GM11168 (cell line): ENCODE results near the gene KCTD3.

Source experiments
- in situ Hi-C: fragments of 300-500 bp; cut with MboI; formaldehyde crosslinking; loops from one replicate; pipeline ENCODE4 v1.12.0; 2022; ENCODE audit warnings: low sequenced_read_pairs; ENCODE audit not compliant: unreplicated experiment

The KCTD3 gene

GRCh38 chr1:215566556-215567490 lies at the start of gene KCTD3:
Gene KCTD3 (plus strand): TSS chr1:215567304. CDS start chr1:215567686, 382 bp downstream.
- in situ Hi-C loops, result no loop called here

- in situ Hi-C loops, result no loop called here
Observed at GRCh38 chr1:215517441-215517891, 49.6 kb upstream of the KCTD3 start.

GRCh38 chr1:215518594-215518993 lies 48.5 kb upstream of the KCTD3 start:
- in situ Hi-C loops, result no loop called here

DNA sequence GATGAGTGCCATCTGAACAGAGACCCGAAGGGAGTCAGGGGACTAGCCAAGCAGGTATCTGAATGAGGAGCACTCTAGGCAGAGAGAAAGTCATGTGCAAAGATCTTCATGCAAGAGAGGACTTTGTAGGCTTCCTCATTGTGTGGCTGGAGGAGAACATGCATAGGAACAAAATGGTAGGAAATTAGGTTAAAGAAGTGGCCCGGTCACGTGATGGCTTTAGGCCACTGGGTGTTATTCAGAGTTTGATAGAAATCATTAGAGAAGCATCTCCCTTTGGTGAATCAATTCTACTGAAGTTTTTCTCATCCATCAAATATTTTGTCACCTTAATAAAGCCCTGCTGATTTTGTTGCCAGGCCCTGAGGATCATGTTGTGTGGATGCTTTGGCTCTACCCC lies 45.8 kb upstream of the KCTD3 start:
- in situ Hi-C loops, result no loop called here

- in situ Hi-C loops, result no loop called here
Observed at GRCh38 chr1:215523128-215523861, 43.8 kb upstream of the KCTD3 start.

GRCh38 chr1:215523906-215524305 lies 43.2 kb upstream of the KCTD3 start:
- in situ Hi-C loops, result no loop called here

DNA sequence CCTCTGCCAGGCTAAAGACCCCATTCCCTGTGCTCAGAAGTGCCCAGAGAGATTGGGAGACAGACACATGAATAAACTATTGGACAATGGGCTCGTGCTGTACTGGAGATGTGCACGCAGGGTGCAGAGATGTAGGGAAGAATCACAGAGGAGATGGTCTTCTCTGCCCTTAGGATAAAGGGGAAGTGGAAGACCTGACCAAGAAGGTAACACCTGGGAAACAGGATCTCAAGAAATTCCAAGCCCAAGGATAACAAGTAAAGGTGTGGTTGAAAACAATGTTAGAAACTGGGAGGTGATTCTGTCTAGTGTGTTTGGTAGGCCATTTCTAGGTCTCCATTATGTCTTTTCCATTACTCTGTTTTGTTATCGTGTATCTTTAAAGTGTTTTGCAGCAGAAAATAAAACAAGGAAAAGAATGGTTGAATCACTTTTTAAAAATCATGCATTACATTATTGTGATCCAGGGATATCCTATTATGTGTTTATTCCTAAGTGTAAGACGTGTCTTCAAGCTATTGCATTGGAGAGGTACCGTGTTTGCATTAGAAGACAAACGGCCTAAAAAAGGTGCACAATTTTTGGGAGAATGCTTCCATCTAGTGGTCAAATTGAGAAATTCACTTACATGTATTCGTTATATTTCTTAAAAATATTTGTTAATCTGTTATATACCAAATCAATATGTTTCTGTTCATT lies 40.8 kb upstream of the KCTD3 start:
- in situ Hi-C loops, result no loop called here

DNA sequence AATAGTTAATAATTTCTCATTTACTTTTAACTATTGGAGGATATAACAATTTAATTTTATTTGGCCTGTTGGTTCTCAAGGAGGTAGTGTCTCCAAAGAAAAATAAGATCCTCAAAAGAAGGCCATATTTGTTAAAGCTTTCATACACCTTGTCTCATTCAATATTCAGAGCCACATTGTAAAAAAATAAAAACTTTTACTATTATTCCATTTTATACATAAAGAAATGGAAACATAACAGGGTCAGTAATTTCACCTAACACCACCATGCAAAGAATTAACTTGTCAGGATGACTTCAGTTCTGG lies 40.3 kb upstream of the KCTD3 start:
- in situ Hi-C loops, result no loop called here

GRCh38 chr1:215529111-215529510 lies 38.0 kb upstream of the KCTD3 start:
- in situ Hi-C loops, result no loop called here

DNA sequence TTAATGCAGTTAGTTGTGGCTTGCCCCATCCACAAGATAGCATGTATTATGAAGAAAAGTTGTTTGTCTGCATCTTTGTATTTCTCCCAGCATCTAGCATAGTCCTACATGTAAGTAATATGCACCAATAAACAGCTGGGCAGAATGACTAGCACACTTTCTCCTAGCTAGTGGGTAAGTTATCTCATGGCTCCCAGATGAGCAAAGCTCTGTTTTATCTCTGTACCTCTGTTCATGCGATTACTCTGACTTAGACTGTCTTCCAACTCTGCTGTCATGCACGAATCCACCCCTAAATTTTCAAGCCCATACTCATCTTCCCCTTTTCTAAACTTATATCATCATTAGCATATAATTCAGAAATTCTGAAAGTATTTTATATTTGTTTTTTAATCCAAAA lies 37.5 kb upstream of the KCTD3 start:
- in situ Hi-C loops, result no loop called here

DNA sequence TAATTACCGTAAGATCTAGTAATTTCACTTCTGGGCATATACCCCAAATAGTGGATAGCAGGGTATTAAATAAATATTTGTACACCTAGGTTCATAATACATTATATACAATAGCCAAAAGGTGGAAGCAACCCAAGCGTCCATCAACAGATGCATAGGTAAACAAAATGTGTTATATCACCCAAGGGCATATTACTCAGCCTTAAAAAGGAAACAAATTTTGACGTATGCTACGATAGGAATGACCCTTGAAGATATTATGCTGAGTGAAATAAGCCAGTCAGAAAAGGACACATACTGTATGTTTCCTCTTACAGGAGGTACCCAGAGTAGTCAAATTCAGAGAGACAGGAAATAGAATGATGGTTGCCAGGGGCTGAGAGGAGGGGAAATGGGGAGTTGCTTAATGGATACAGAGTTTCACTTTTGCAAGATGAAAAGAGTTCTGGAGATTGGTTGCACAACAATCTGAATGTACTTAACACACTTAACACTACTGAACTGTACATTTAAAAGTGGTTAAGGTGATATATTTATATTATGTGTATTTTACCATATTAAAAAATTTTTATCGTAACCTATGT lies 36.6 kb upstream of the KCTD3 start:
- in situ Hi-C loops, result no loop called here

DNA sequence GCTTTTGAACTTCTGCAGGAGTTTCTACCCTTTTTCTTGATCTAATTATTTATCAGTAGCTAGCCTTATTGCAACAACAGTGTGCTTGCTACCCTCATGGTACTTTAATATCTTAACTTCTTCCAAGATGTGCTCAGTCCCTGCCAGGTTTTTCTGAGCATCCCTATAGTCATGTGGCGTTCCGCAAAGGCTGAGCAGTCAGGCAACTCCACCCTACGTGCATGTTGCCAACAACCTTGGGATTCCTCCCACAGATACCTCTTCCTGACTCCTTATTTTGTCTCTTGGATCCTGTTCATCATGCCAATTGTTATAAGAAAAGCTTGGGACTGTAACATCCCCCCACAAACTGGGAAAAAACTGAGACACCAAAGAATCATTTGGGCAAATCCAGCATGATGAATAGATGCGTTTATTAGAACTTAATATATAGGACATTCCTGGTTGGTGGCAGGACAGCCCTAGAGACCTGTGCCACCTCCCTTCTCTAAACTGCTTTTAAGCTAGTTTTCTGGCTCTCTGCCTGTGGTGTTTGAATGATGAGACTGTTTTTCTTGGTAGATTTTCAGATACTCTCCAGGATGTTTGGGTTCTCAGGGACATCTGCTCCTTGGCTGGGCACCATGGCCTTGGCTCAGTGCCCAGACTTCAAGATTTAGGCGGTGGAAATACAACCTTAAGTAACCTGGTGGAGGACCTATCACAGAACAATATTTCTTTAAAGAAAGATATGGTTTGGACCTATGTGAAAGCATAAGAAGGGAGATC lies 27.1 kb upstream of the KCTD3 start:
- in situ Hi-C loops, result no loop called here

DNA sequence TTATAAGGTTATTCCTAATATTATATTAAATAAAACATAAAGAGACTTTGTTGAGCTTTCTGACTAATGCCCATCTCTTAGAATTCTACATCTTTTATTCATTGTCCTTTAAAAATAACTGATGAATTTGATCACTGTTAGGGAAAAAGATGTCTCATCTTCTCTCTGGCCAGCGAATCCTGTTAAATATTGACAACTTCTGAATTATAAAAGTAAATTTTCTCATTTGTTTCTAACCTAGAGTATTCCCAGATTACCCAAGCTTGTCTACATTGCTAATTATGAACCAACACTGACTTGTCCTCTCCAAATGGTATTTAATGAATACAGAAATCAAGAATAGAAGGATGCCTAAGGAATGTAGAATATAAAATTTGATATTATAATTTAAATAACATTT lies 24.8 kb upstream of the KCTD3 start:
- in situ Hi-C loops, result no loop called here

- in situ Hi-C loops, result no loop called here
Observed at GRCh38 chr1:215543191-215543606, 23.9 kb upstream of the KCTD3 start.

DNA sequence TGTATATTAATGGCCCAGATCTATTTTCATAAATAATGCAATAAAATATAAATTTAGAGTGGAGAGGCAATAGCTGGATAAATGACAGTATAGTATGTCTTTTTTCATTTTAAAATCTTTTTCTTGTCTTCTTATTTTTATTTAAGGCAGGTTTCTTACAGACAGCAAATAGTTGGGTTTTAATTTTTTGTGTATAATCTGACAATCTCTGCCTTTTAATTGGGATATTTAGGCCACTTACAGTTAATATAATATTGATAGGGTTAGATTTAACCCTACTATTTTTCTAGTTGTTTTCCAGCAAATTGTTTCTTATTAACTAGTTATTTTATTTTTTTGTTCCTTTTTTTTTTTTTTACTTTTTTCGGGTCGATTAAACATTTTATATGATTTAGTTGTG lies 23.3 kb upstream of the KCTD3 start:
- in situ Hi-C loops, result no loop called here

DNA sequence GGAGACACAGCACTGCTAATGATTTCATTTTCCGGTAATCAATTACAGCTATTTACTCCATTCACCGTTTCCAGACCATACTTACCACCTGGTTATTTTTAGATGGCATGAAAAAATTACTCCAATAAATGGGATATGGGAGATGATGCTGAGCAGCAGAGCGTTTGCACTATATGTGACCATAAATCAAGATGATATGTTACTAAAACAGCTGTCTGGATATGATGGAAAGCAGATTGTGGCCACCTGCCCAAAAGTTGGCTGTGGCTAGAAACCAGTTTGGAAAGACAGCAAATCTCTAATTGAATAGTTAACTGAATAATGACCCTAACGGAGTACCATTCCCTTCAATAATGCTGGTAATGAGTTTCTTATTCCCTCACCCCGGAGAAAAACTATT lies 22.5 kb upstream of the KCTD3 start:
- in situ Hi-C loops, result no loop called here

DNA sequence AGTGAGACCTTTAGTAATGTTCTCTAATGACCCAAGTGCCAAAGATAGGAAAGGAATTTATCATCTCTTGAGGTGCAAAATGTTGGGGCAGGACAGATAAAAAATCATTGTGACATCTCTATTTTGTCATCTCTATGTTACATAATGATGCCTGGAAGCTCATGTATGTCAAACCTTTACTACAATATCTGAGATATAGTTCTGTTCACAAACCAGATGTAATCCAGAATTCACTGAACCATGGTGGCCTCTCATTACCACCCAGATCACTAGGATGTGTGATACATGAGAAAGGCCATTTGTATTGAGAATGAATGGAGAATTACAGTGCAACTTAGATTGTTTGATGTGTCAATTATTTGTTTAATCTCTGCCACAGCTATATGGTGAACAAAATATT lies 22.0 kb upstream of the KCTD3 start:
- in situ Hi-C loops, result no loop called here

DNA sequence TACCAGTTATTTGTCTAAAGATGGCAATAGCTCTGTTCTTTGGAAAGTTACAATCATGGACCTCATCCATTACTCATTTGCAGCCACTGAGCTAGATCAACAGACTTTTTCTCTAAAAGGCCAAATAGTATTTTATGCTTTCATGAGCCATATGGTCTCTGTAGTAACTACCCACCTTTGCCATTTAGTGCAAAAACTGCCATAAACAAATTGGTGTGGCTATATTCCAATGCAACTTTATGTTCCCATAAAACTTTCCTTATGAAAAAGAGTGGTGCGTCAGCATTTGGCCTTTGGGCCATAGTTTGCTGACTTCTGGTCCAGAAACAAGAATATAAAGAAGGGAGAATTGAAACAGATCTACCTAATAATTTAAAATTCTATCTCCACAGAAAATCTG lies 20.1 kb upstream of the KCTD3 start:
- in situ Hi-C loops, result no loop called here

- in situ Hi-C loops, result no loop called here
Observed at GRCh38 chr1:215551806-215552205, 15.3 kb upstream of the KCTD3 start.

DNA sequence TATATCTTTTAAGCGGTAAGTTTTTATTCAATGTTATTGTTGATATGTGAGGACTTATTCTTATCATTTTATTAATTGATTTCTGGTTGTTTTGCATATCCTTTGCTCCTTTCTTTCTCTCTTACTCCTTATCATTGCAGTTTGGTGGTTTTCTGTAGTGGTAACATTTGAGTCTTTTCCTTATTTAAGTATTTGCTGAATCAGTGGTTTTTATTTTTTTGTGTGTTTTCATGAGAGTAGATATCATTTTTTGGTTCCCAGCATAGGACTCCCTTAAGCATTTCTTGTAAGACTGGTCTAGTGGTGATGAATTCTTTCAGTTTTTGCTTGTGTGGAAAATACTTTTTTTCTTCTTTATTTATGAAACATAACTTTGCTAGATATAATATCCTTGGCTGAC lies 12.2 kb upstream of the KCTD3 start:
- in situ Hi-C loops, result no loop called here
